Tibial artery (tissue), 4 donors: ENCODE results near the gene TTLL11.
"Not testable (repeated sequence)": the region's sequence is repeated elsewhere in the genome, so short reads cannot be mapped to it uniquely, and the experiment has no call there.

Experiments used
- DNase-seq, 2 donors: peaks; one replicate each; pipeline ENCODE4 v3.0.0-alpha.2; 2019
- H3K27ac ChIP-seq, 2 donors: fragments of 200-600 bp; sonication (generic) in 1 of 2; 1 replicate in 1 of 2; 2 replicates in 1 of 2; pipeline ENCODE4 v1.5.1; 2018 to 2019; ENCODE audit warnings: mild to moderate bottlenecking in 1 of 2
- H3K27me3 ChIP-seq, 2 donors: fragments of 200-600 bp; sonication (generic) in 1 of 2; one replicate each; pipeline versions ENCODE4 v1.5.1 to v1.6.0; 2016 to 2019
- H3K36me3 ChIP-seq, 3 donors: fragments of 200-600 bp; sonication (generic) in 2 of 3; one replicate each; pipeline ENCODE4 v1.5.1; 2016 to 2019; ENCODE audit warnings: mild to moderate bottlenecking in 2 of 3
- H3K4me1 ChIP-seq, 4 donors: fragments of 200-600 bp; sonication (generic) in 2 of 4; 1 replicate in 3 of 4; 2 replicates in 1 of 4; pipeline ENCODE4 v1.5.1; 2016 to 2019
- H3K4me3 ChIP-seq, 2 donors: fragments of 200-600 bp; sonication (generic) in 1 of 2; 1 replicate in 1 of 2; 2 replicates in 1 of 2; pipeline ENCODE4 v1.5.1; 2018 to 2019; ENCODE audit warnings: mild to moderate bottlenecking in 2 of 2
- H3K9me3 ChIP-seq, 3 donors: fragments of 200-600 bp; sonication (generic) in 1 of 3; one replicate each; pipeline ENCODE4 v1.5.1; 2016 to 2019
- intact Hi-C: fragments of 100-400 bp; cut with DNase I; formaldehyde crosslinking; loops from one replicate; pipeline ENCODE4 v1.15.0; 2023; ENCODE audit warnings: low total_unique reads
- TF ChIP-seq, protein P1 (sequence below), 2 experiments: fragments of 200-600 bp in 1 of 2; fragments of 450-650 bp in 1 of 2; IDR thresholded peaks; one replicate each; pipeline ENCODE4 v1.5.1; 2017 to 2019; ENCODE audit warnings: antibody characterized with exemption in 2 of 2, mild to moderate bottlenecking in 1 of 2, moderate library complexity in 1 of 2

TTLL11 gene

GRCh38 chr9:121898856-121899255, 194.3 kb downstream of the TTLL11 start:
- no peaks in the 10 kb centered on the region for H3K9me3 ChIP-seq
- intact Hi-C loops: no loop called here
- TF ChIP-seq, protein P1, sequence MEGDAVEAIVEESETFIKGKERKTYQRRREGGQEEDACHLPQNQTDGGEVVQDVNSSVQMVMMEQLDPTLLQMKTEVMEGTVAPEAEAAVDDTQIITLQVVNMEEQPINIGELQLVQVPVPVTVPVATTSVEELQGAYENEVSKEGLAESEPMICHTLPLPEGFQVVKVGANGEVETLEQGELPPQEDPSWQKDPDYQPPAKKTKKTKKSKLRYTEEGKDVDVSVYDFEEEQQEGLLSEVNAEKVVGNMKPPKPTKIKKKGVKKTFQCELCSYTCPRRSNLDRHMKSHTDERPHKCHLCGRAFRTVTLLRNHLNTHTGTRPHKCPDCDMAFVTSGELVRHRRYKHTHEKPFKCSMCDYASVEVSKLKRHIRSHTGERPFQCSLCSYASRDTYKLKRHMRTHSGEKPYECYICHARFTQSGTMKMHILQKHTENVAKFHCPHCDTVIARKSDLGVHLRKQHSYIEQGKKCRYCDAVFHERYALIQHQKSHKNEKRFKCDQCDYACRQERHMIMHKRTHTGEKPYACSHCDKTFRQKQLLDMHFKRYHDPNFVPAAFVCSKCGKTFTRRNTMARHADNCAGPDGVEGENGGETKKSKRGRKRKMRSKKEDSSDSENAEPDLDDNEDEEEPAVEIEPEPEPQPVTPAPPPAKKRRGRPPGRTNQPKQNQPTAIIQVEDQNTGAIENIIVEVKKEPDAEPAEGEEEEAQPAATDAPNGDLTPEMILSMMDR (IDR thresholded peaks at IDR 0.05): no peak

DNA sequence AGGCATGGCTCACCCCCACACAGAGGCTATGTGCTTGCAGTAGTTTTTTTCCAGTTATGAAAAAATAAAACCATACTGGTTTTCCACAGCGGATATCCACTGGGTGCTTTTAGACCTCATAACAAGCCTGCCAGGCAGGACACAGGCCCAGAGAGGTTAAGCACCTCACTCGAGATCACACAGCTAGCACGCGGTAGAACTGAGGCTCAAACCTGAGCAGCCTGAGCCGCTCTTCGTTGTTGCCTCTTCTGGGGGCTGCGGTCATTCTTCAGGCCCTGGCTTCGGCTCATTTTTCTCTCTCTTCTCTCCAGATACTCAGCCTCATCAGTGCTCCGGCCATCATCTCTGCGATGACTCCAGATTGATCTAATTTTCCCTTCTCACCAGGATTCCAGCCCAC, 196.0 kb downstream of the TTLL11 start:
- TF ChIP-seq, protein P1 (IDR thresholded peaks at IDR 0.05): no peak
- no peak overlapping the region for H3K27ac ChIP-seq
- intact Hi-C loops: no loop called here
- H3K4me1 ChIP-seq: peaks cover 0 to 11% (median 6%) of the 10 kb centered on the region in 4 donors
- no peak for DNase-seq
- H3K27me3 ChIP-seq: no peaks in the 10 kb centered on the region
- H3K9me3 ChIP-seq: no peaks in the 10 kb centered on the region
- H3K36me3 ChIP-seq: peaks cover 0 to 9% (median 0%) of the 10 kb centered on the region in 3 donors
- H3K4me3 ChIP-seq: no peak overlapping the region

More at GRCh38 chr9:121898856-121899255, 194.3 kb downstream of the TTLL11 start:
- no peak overlapping the region for H3K27ac ChIP-seq
- H3K4me3 ChIP-seq: no peak overlapping the region
- H3K4me1 ChIP-seq: peaks cover 0 to 11% (median 6%) of the 10 kb centered on the region in 4 donors
- no peaks in the 10 kb centered on the region for H3K27me3 ChIP-seq
- DNase-seq: no peak
- peaks cover 0 to 4% (median 0%) of the 10 kb centered on the region in 3 donors for H3K36me3 ChIP-seq

DNA sequence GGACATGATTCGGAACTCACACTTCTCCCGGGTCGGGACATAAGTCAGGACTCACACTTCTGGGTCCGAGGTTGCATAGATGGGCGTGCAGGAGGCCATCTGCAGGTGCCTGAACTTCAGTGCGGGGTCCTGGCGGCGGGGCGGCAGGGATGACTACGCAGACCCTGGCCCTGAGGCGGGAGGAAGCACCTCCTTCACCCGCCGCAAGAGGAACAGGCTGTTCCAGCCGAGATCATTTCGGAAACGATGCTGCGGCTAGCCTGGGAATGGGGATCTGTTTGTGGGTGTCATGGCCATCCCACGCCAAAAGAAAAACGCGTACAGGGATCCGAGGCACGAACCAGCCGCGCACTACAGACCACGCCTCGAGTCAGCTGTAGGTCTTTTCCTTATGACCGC, 196.6 kb downstream of the TTLL11 start:
- H3K27me3 ChIP-seq: no peaks in the 10 kb centered on the region
- H3K4me3 ChIP-seq: no peak overlapping the region
- H3K9me3 ChIP-seq: no peaks in the 10 kb centered on the region
- H3K4me1 ChIP-seq: peaks cover 0 to 11% (median 6%) of the 10 kb centered on the region in 4 donors
- H3K27ac ChIP-seq: peak overlapping the region in 1 of 2 donors; percentile 27
- TF ChIP-seq, protein P1 (IDR thresholded peaks at IDR 0.05): no peak
- intact Hi-C loops: no loop called here
- H3K36me3 ChIP-seq: peaks cover 0 to 9% (median 0%) of the 10 kb centered on the region in 3 donors
- DNase-seq: no peak

GRCh38 chr9:121895818-121896544, 197.1 kb downstream of the TTLL11 start:
- Histone ChIP-seq H3K4me1 (peaks cover 0 to 11% (median 6%) of the 10 kb centered on the region in 4 donors), H3K36me3 (peaks cover 0 to 9% (median 0%) of the 10 kb centered on the region in 3 donors), H3K27me3 (no peaks in the 10 kb centered on the region), H3K27ac (peak overlapping the region in 1 of 2 donors; percentile 27), H3K9me3 (no peaks in the 10 kb centered on the region), H3K4me3 (no peak overlapping the region)
- intact Hi-C loops: no loop called here
- TF ChIP-seq, protein P1 (IDR thresholded peaks at IDR 0.05): no peak
- DNase-seq: no peak

DNA sequence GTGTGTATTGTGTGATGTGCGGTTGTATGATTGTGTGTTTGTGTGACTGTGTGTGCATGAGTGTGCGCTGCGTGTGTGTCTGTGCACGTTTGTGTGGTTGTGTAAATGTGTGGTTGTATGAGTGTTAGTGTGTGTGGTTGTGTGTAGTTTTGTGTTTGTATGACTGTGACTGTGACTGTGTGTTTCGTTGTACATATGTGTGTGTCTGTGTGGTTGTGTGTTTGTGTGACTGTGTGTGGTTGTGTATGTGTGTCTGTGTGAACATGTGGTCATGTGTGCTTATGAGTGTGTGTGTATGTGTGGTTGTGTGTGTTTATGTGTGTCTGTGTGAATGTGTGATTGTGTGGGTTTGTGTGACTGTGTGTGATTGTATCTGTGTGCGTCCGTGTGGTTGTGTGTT, 197.8 kb downstream of the TTLL11 start:
- Histone ChIP-seq H3K36me3 (peaks cover 0 to 9% (median 0%) of the 10 kb centered on the region in 3 donors), H3K27me3 (no peaks in the 10 kb centered on the region), H3K27ac (no peak overlapping the region), H3K9me3 (no peaks in the 10 kb centered on the region), H3K4me1 (peaks cover 0 to 11% (median 6%) of the 10 kb centered on the region in 4 donors), H3K4me3 (no peak overlapping the region)
- no peak for DNase-seq
- TF ChIP-seq, protein P1 (IDR thresholded peaks at IDR 0.05): no peak
- intact Hi-C loops: no loop called here

DNA sequence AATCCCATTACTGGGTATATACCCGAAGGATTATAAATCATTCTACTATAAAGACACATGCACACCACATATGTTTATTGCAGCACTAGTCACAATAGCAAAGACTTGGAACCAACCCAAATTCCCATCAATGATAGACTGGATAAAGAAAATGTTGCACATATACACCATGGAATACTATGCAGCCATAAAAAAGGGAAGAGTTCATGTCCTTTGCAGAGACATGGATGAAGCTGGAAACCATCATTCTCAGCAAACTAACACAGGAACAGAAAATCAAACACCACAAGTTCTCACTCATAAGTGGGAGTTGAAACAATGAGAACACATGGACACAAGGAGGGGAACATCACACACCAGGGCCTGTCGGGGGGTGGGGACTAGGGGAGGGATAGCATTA, 198.7 kb downstream of the TTLL11 start:
- H3K27me3 ChIP-seq, H3K27ac ChIP-seq, intact Hi-C loops, H3K9me3 ChIP-seq, H3K36me3 ChIP-seq, DNase-seq, H3K4me3 ChIP-seq: not testable (repeated sequence)
- peaks cover 0 to 11% (median 6%) of the 10 kb centered on the region in 4 donors for H3K4me1 ChIP-seq
